Kidney (tissue), 14 donors: Measurements from ENCODE around the gene ART3. TPM values are rescaled to one million over a fixed set of nuclear protein-coding genes. Genes with fewer than 3 reads are reported as not detected.
"Not testable (repeated sequence)": the region's sequence is repeated elsewhere in the genome, so short reads cannot be mapped to it uniquely, and the experiment has no call there.

Source experiments
- DNase-seq, 5 donors: peaks; one replicate each; pipeline ENCODE4 v3.0.0-alpha.2; 2013 to 2020
- FAIRE-seq: peaks from 2 replicates; lab custom pipeline; 2012; peaks lifted over from hg19 to GRCh38; lab: Jason Lieb, UNC
- H3K27ac ChIP-seq, 2 donors: one replicate each; pipeline ENCODE4 v1.7.0; 2013; ENCODE audit warnings: low read depth in 2 of 2, low read length in 2 of 2, inconsistent platforms in 1 of 2
- H3K27me3 ChIP-seq: one replicate; pipeline ENCODE4 v1.7.1; 2013; ENCODE audit warnings: low read length, inconsistent platforms; ENCODE audit not compliant: control insufficient read depth, insufficient read depth
- H3K36me3 ChIP-seq, 3 donors: one replicate each; pipeline versions ENCODE4 v1.7.0 to v1.7.1; 2013; ENCODE audit warnings: low read length in 3 of 3, control low read depth in 1 of 3, inconsistent platforms in 1 of 3; ENCODE audit not compliant: insufficient read depth in 3 of 3, control insufficient read depth in 2 of 3
- H3K4me1 ChIP-seq, 3 donors: one replicate each; pipeline versions ENCODE4 v1.7.0 to v1.7.1; 2013; ENCODE audit warnings: low read length in 3 of 3, inconsistent platforms in 1 of 3, low read depth in 1 of 3; ENCODE audit not compliant: control insufficient read depth in 2 of 3, insufficient read depth in 2 of 3
- H3K4me3 ChIP-seq, 3 donors: one replicate each; pipeline versions ENCODE4 v1.7.0 to v1.8.1; 2013; ENCODE audit warnings: low read length in 3 of 3, control low read depth in 1 of 3, inconsistent platforms in 1 of 3
- H3K9ac ChIP-seq, 3 donors: one replicate each; pipeline versions ENCODE4 v1.7.0 to v1.7.1; 2013; ENCODE audit warnings: low read length in 3 of 3, control low read depth in 1 of 3, inconsistent platforms in 1 of 3
- H3K9me3 ChIP-seq, 3 donors: one replicate each; pipeline versions ENCODE4 v1.7.0 to v1.7.1; 2013; ENCODE audit warnings: low read length in 3 of 3, control low read depth in 1 of 3, inconsistent platforms in 1 of 3; ENCODE audit not compliant: control insufficient read depth in 2 of 3, insufficient read depth in 1 of 3
- CTCF ChIP-seq: IDR thresholded peaks from 3 replicates; pipeline ENCODE4 v1.5.1; 2012; ENCODE audit warnings: mild to moderate bottlenecking, moderate library complexity, borderline replicate concordance; ENCODE audit not compliant: insufficient read depth; ENCODE audit errors: extremely low read depth
- intact Hi-C: fragments of 100-400 bp; cut with DNase I; formaldehyde crosslinking; loops from one replicate; pipeline ENCODE4 v1.11.1; 2022
- polyA plus RNA-seq: library from polyadenylated mRNA; stranded (reverse); fragments of 350-450 nt; fragmentation: Illumina TruSeq; extraction: RNeasy Lipid Tissue Mini Kit (QIAGEN cat#74804); gene quantifications from one replicate; pipeline ENCODE4 v1.2.3, GENCODE V29; 2014; ENCODE audit warnings: low read depth, low replicate concordance; ENCODE audit not compliant: insufficient read depth
- total RNA-seq: library from RNA; stranded (reverse); fragmentation: NEBNext Ultra II Directional; extraction: Animal tissue kit (Norgen Biotek cat#: 25700); gene quantifications from one replicate; pipeline ENCODE4 v1.2.1, GENCODE V29; 2021
- donor health status: control.
- donor health status: control.
- donor health status: control.
- donor health status: control.
- donor health status: control.
- donor health status: DM: yes; HTN: yes; CAD: no.
- donor health status: Normal renal cell carcinoma (clear cell type).

ART3 gene
- total and polyA plus RNA-seq, 2 donors from 2014 or later, result not detected

GRCh38 chr4:76035141-76035540, 39.4 kb upstream of the ART3 start:
- Histone ChIP-seq H3K4me1 (no peaks in the 10 kb centered on the region), H3K27me3 (no peaks in the 10 kb centered on the region), H3K9me3 (no peaks in the 10 kb centered on the region), H3K4me3 (no peak overlapping the region), H3K9ac (no peak overlapping the region), H3K27ac (no peak overlapping the region), H3K36me3 (no peaks in the 10 kb centered on the region)
- no peak for FAIRE-seq
- no peak for DNase-seq
- TF ChIP-seq CTCF, result no peak
- intact Hi-C loops, result no loop called here

- H3K27me3 ChIP-seq, result no peaks in the 10 kb centered on the region
- no peaks in the 10 kb centered on the region for H3K4me1 ChIP-seq
- DNase-seq, result no peak
- TF ChIP-seq CTCF, result no peak
- no peaks in the 10 kb centered on the region for H3K36me3 ChIP-seq
- FAIRE-seq, result no peak
- intact Hi-C loops, result no loop called here
- H3K27ac ChIP-seq, result no peak within 1 kb of the TSS
- H3K9ac ChIP-seq, result no peak within 1 kb of the TSS
- H3K9me3 ChIP-seq, result no peaks in the 10 kb centered on the region
- no peak within 1 kb of the TSS for H3K4me3 ChIP-seq
These were observed 38.6 kb upstream of the ART3 start, which contains the start of gene CXCL11 for GRCh38 chr4:76035799-76036380. TSS of gene CXCL11 (minus strand) at chr4:76036070. CDS start at chr4:76035987, 83 bp downstream.

- no peak overlapping the region for H3K4me3 ChIP-seq
- no peak overlapping the region for H3K27ac ChIP-seq
- TF ChIP-seq CTCF, result no peak
These were observed 37.7 kb upstream of the ART3 start for GRCh38 chr4:76036855-76037254.

GRCh38 chr4:76042241-76042998, 32.1 kb upstream of the ART3 start:
- FAIRE-seq, H3K4me3 ChIP-seq, H3K4me1 ChIP-seq, DNase-seq, H3K27me3 ChIP-seq, H3K9me3 ChIP-seq, H3K27ac ChIP-seq, H3K9ac ChIP-seq, H3K36me3 ChIP-seq, intact Hi-C loops: not testable (repeated sequence)

More at GRCh38 chr4:76036855-76037254, 37.7 kb upstream of the ART3 start:
- H3K36me3 ChIP-seq, result no peaks in the 10 kb centered on the region
- H3K9ac ChIP-seq, result no peak overlapping the region
- H3K4me1 ChIP-seq, result no peaks in the 10 kb centered on the region
- no peaks in the 10 kb centered on the region for H3K9me3 ChIP-seq
- no peak for FAIRE-seq
- no peak for DNase-seq
- no peaks in the 10 kb centered on the region for H3K27me3 ChIP-seq
- intact Hi-C loops, result no loop called here

GRCh38 chr4:76043306-76043705, 31.2 kb upstream of the ART3 start:
- H3K9ac ChIP-seq, H3K27me3 ChIP-seq, H3K4me3 ChIP-seq, intact Hi-C loops, H3K4me1 ChIP-seq, H3K9me3 ChIP-seq, FAIRE-seq, DNase-seq, H3K27ac ChIP-seq, H3K36me3 ChIP-seq: not testable (repeated sequence)

GRCh38 chr4:76044686-76045085, 29.8 kb upstream of the ART3 start:
- H3K27ac ChIP-seq, H3K4me3 ChIP-seq, H3K9me3 ChIP-seq, intact Hi-C loops, H3K9ac ChIP-seq, H3K4me1 ChIP-seq, FAIRE-seq, DNase-seq, H3K27me3 ChIP-seq, H3K36me3 ChIP-seq: not testable (repeated sequence)
